ENCODE results near the gene IGSF21. TPM values are rescaled to one million over a fixed set of nuclear protein-coding genes. Genes with fewer than 3 reads are reported as not detected.
A peak's percentile ranks its signal among the peaks of the same experiment; 100 is the strongest.

The IGSF21 gene
- total RNA-seq, 1 experiment from 2014 or later: 5.2 TPM

GRCh38 chr1:18290740-18291412, 183.3 kb downstream of the IGSF21 start:
- H3K27me3 Mint-ChIP-seq (ENCODE audit: low read depth): peaks cover 3% of the 10 kb centered on the region
- Histone ChIP-seq H3K27ac (ENCODE audit: insufficient read length, low read depth, low read length) (no peak overlapping the region), H2BK120ac (ENCODE audit: low read depth, low read length, poor library complexity, severe bottlenecking) (no peak overlapping the region), H3K4me2 (ENCODE audit: insufficient read depth, insufficient read length, low read length) (no peak overlapping the region), H3K79me2 (ENCODE audit: insufficient read depth, low read length) (no peaks in the 10 kb centered on the region), H2AK5ac (ENCODE audit: insufficient read length, low read length) (no peak overlapping the region), H4K20me1 (ENCODE audit: control insufficient read depth, insufficient read depth, insufficient read length) (no peaks in the 10 kb centered on the region), H2BK15ac (ENCODE audit: low read depth, low read length) (no peak overlapping the region), H3K4ac (ENCODE audit: low read depth, low read length) (no peak overlapping the region), H3K4me1 (ENCODE audit: insufficient read depth, low read length) (peaks cover 9% of the 10 kb centered on the region; the same call in 1 of the 2 replicates), H3K9ac (ENCODE audit: extremely low read depth, insufficient read length, low read length) (no peak overlapping the region), H4K8ac (replicated peaks; ENCODE audit: insufficient read length, low read depth, low read length) (no peak overlapping the region), H3K23ac (ENCODE audit: insufficient read length, low read depth, low read length) (no peak overlapping the region), H2BK20ac (ENCODE audit: low read depth, low read length, poor library complexity, severe bottlenecking) (no peak overlapping the region), H3K56ac (ENCODE audit: insufficient read length, low read depth, low read length) (no peak overlapping the region), H3K79me1 (ENCODE audit: insufficient read depth, low read depth, low read length, poor library complexity, severe bottlenecking) (no peaks in the 10 kb centered on the region), H3K9me3 (ENCODE audit: control insufficient read depth, low read depth, low read length) (no peaks in the 10 kb centered on the region), H2BK5ac (ENCODE audit: insufficient read length, low read length) (no peak overlapping the region), H2AFZ (ENCODE audit: low read length) (no peak overlapping the region), H2BK12ac (ENCODE audit: insufficient read length, low read depth, low read length) (no peak overlapping the region), H3K23me2 (ENCODE audit: insufficient read length, low read depth, low read length, poor library complexity, severe bottlenecking) (no peaks in the 10 kb centered on the region), H3T11ph (ENCODE audit: low read length) (no peak overlapping the region), H3K27me3 (ENCODE audit: insufficient read depth, low read length) (no peaks in the 10 kb centered on the region), H4K91ac (ENCODE audit: insufficient read length, low read depth, low read length) (no peak overlapping the region), H3K14ac (ENCODE audit: insufficient read depth, low read length) (peak overlapping the region; percentile 68), H4K5ac (ENCODE audit: insufficient read length, low read depth, low read length) (no peak overlapping the region), H3K18ac (ENCODE audit: insufficient read length, low read depth, low read length) (no peak overlapping the region)
- no peak for DNase-seq
- peaks cover 69 to 71% of the 10 kb centered on the region in 2 experiments for H3K4me1 Mint-ChIP-seq
- no peaks in the 10 kb centered on the region for H3K9me3 Mint-ChIP-seq
- no peak overlapping the region for H3K4me3 Mint-ChIP-seq
- TF ChIP-seq CTCF (conservative IDR thresholded peaks at IDR 0.05): no peak
- WGBS (ENCODE audit: extremely low coverage, insufficient read length, low lambda C conversion rate): no CpG with 5 or more reads among the region's 27 CpGs
- peaks cover 0 to 2% (median 0%) of the 10 kb centered on the region in 3 experiments; a peak in 1 of 7 replicates for H3K36me3 Mint-ChIP-seq (ENCODE audit: insufficient read depth in 1 of 3, low read depth in 3 of 3)
- peak overlapping the region; percentile 66 to 85 (median 78); a peak in 4 of 7 replicates for H3K27ac Mint-ChIP-seq

Measured in H9 (cell line).